Liver (tissue), 9 donors: ENCODE measurements around the gene AKR7A2. TPM values are rescaled to one million over a fixed set of nuclear protein-coding genes. Genes with fewer than 3 reads are reported as not detected.
A peak's percentile ranks its signal among the peaks of the same experiment; 100 is the strongest.

Experiments
- DNase-seq: peaks from one replicate; pipeline ENCODE4 v3.0.0-alpha.2; 2017; ENCODE audit warnings: low spot score
- H3K27ac ChIP-seq, 2 donors: one replicate each; pipeline ENCODE4 v1.7.0; 2013; ENCODE audit warnings: inconsistent platforms in 2 of 2, low read length in 2 of 2, control low read depth in 1 of 2, low read depth in 1 of 2, mild to moderate bottlenecking in 1 of 2
- H3K27me3 ChIP-seq, 4 donors: one replicate each; pipeline versions ENCODE4 v1.6.1 to v1.7.0; 2013; ENCODE audit warnings: low read length in 3 of 4, inconsistent platforms in 1 of 4, mild to moderate bottlenecking in 1 of 4, moderate library complexity in 1 of 4; ENCODE audit not compliant: control insufficient read depth in 4 of 4, insufficient read depth in 4 of 4
- H3K36me3 ChIP-seq, 4 donors: one replicate each; pipeline versions ENCODE4 v1.6.1 to v1.7.0; 2013; ENCODE audit warnings: low read length in 3 of 4, mild to moderate bottlenecking in 3 of 4, low read depth in 1 of 4, moderate library complexity in 1 of 4; ENCODE audit not compliant: control insufficient read depth in 4 of 4, insufficient read depth in 3 of 4
- H3K4me1 ChIP-seq, 4 donors: one replicate each; pipeline versions ENCODE4 v1.6.1 to v1.7.0; 2013; ENCODE audit warnings: low read length in 3 of 4, mild to moderate bottlenecking in 3 of 4, moderate library complexity in 1 of 4; ENCODE audit not compliant: control insufficient read depth in 4 of 4, insufficient read depth in 4 of 4
- H3K4me3 ChIP-seq, 3 donors: one replicate each; pipeline versions ENCODE4 v1.6.1 to v1.7.0; 2013; ENCODE audit warnings: low read length in 3 of 3, control low read depth in 1 of 3, low read depth in 1 of 3, mild to moderate bottlenecking in 1 of 3
- H3K9ac ChIP-seq, 2 donors: one replicate each; pipeline ENCODE4 v1.7.0; 2013; ENCODE audit warnings: low read length in 2 of 2, mild to moderate bottlenecking in 2 of 2, moderate library complexity in 2 of 2, control low read depth in 1 of 2, low read depth in 1 of 2
- H3K9me3 ChIP-seq, 4 donors: one replicate each; pipeline versions ENCODE4 v1.6.1 to v1.7.0; 2013; ENCODE audit warnings: low read length in 3 of 4; ENCODE audit not compliant: control insufficient read depth in 4 of 4
- EGR1 ChIP-seq, 2 donors: IDR thresholded peaks; 2 replicates each; pipeline ENCODE4 v1.6.1; 2016 to 2018; ENCODE audit warnings: antibody characterized with exemption in 2 of 2, low read depth in 2 of 2
- FOXA1 ChIP-seq: IDR thresholded peaks from 2 replicates; pipeline ENCODE4 v1.6.1; 2016; ENCODE audit warnings: antibody characterized with exemption
- GABPA ChIP-seq, 2 donors: IDR thresholded peaks in 1 of 2; conservative IDR thresholded peaks in 1 of 2; 2 replicates each; pipeline ENCODE4 v1.6.1; 2016; ENCODE audit warnings: antibody characterized with exemption in 2 of 2, mild to moderate bottlenecking in 1 of 2, moderate library complexity in 1 of 2
- HNF4A ChIP-seq, 2 donors: conservative IDR thresholded peaks; 2 replicates each; pipeline ENCODE4 v1.6.1; 2016; ENCODE audit warnings: antibody characterized with exemption in 2 of 2, mild to moderate bottlenecking in 2 of 2
- HNF4G ChIP-seq: IDR thresholded peaks from 2 replicates; pipeline ENCODE4 v1.6.1; 2016; ENCODE audit warnings: antibody characterized with exemption
- JUND ChIP-seq, 2 donors: IDR thresholded peaks; 2 replicates each; pipeline ENCODE4 v1.6.1; 2016; ENCODE audit warnings: antibody characterized with exemption in 2 of 2
- NR2F2 ChIP-seq: IDR thresholded peaks from 2 replicates; pipeline ENCODE4 v1.6.1; 2016; ENCODE audit warnings: antibody characterized with exemption
- RXRA ChIP-seq, 2 donors: IDR thresholded peaks; 2 replicates each; pipeline ENCODE4 v1.6.1; 2017 to 2018; ENCODE audit warnings: antibody characterized with exemption in 2 of 2, mild to moderate bottlenecking in 1 of 2
- SP1 ChIP-seq: IDR thresholded peaks from 2 replicates; pipeline ENCODE4 v1.6.1; 2018; ENCODE audit warnings: antibody characterized with exemption, mild to moderate bottlenecking
- TAF1 ChIP-seq: conservative IDR thresholded peaks from 2 replicates; pipeline ENCODE4 v1.6.1; 2016; ENCODE audit warnings: antibody characterized with exemption, mild to moderate bottlenecking
- YY1 ChIP-seq: IDR thresholded peaks from 2 replicates; pipeline ENCODE4 v1.6.1; 2016; ENCODE audit warnings: antibody characterized with exemption, mild to moderate bottlenecking
- WGBS: extraction: QIAGEN DNeasy Blood & Tissue Kit; methylation state at CpG from one replicate; pipeline ENCODE4 v1.1.7; 2013; 5-methylcytosine and 5-hydroxymethylcytosine counted together
- polyA plus RNA-seq, 2 donors: library from polyadenylated mRNA; stranded (reverse) in 1 of 2; unstranded in 1 of 2; fragments of 200-250 nt in 1 of 2; fragments of >200 nt in 1 of 2; fragmentation: Nextera tagmentation in 1 of 2; extraction: Ambion mirVana in 1 of 2; gene quantifications; one replicate each; pipeline versions ENCODE4 v1.2.1 to v1.2.3, GENCODE V29; 2013 to 2015
- total RNA-seq, 2 donors: library from RNA; depleted of rRNA; stranded (reverse); fragments of >200 nt; gene quantifications; one replicate each; pipeline ENCODE4 v1.2.3, GENCODE V29; 2014
- TF ChIP-seq, protein P1 (sequence below): IDR thresholded peaks from 2 replicates; pipeline ENCODE4 v1.6.1; 2016; ENCODE audit warnings: antibody characterized with exemption
- TF ChIP-seq, protein P2 (sequence below): fragments of 150-350 bp; IDR thresholded peaks from 2 replicates; pipeline ENCODE4 v1.5.1; 2017; ENCODE audit warnings: improper control_type of control experiment, low read depth, low read length; ENCODE audit not compliant: missing input control
- TF ChIP-seq, protein P3 (sequence below): IDR thresholded peaks from 2 replicates; pipeline ENCODE4 v1.6.1; 2016; ENCODE audit warnings: antibody characterized with exemption, mild to moderate bottlenecking
- TF ChIP-seq, protein P4 (sequence below): IDR thresholded peaks from 2 replicates; pipeline ENCODE4 v1.6.1; 2016; ENCODE audit warnings: antibody characterized with exemption
- donor health status: healthy.
- donor health status: healthy.
- donor health status: healthy.
- donor health status: healthy.
- donor health status: healthy.

The AKR7A2 gene
- total RNA-seq (10 to 100 TPM; 41.4 to 63.2 TPM), polyA plus RNA-seq (10 to 100 TPM; 42.8 to 56.7 TPM)

DNA sequence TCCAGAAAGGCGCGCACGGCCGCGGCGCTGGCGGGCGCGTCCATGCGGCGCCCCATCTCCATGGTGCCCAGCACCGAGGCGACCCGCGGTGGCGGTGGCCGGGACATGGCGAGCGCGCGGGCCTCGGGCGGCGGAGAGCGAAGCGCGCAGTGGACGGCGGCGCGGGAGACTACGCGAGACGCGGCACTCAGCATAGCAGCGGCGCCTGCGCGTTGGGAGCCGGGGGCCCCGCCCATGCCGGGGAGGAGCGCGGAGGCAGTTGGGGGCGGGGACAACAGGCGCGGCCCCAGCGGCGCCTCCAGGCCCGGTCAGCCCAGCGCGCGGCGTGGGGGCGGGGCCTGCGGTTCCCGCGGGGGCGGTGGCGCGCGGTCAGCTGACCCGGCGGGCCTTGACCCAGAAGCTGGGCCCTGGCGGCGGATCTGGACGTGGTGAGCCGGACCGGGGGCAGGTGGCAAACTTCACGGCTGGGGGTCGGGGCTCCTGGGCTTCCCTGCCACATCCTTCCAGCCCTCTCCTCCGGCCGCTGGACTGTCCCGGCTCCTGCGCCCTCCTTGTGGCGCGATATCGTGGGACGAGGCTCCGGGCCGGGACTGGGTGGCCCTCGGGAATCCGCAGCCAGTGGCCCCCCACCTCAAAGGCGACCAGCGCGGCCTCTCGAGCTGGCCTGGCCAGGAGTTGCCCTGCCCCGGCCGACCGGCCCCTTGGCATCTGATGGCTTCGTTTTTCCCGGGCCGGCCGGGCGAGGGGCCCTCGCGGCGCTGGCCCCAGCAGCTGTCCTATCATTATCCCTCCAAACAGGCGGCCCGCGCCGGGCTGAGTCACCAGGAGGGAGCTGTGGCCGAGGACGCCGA is at the start of gene AKR7A2, which contains the start of gene SLC66A1:
Gene AKR7A2, minus strand, starts transcription at position 214 of the 851 bp plus-strand sequence. Its CDS starts 20 bp downstream, at position 194.
Gene SLC66A1, plus strand, starts transcription at position 396 of the 851 bp plus-strand sequence. CDS start 5,352 bp downstream, outside the sequence.
- peak; percentile 93 for DNase-seq
- Histone ChIP-seq H3K9me3 (no peaks in the 10 kb centered on the region), H3K9ac (peak within 1 kb of the TSS; percentile 68 to 92), H3K36me3 (peaks cover 6 to 12% (median 10%) of the 10 kb centered on the region in 4 donors), H3K4me3 (peak within 1 kb of the TSS; percentile 71 to 79 (median 76)), H3K27me3 (no peaks in the 10 kb centered on the region), H3K27ac (peak within 1 kb of the TSS; percentile 83 to 86), H3K4me1 (peaks cover 3 to 24% (median 19%) of the 10 kb centered on the region in 4 donors)
- TF ChIP-seq SP1 (no peak), NR2F2 (no peak), EGR1 (IDR thresholded peaks at IDR 0.05; ENCODE audit: low read depth in 2 of 2) (peak; percentile 48 to 93), FOXA1 (no peak), YY1 (no peak), RXRA (IDR thresholded peaks at IDR 0.05) (peak in 1 of 2 donors; percentile 9), TAF1 (no peak)
- TF ChIP-seq, protein P1, sequence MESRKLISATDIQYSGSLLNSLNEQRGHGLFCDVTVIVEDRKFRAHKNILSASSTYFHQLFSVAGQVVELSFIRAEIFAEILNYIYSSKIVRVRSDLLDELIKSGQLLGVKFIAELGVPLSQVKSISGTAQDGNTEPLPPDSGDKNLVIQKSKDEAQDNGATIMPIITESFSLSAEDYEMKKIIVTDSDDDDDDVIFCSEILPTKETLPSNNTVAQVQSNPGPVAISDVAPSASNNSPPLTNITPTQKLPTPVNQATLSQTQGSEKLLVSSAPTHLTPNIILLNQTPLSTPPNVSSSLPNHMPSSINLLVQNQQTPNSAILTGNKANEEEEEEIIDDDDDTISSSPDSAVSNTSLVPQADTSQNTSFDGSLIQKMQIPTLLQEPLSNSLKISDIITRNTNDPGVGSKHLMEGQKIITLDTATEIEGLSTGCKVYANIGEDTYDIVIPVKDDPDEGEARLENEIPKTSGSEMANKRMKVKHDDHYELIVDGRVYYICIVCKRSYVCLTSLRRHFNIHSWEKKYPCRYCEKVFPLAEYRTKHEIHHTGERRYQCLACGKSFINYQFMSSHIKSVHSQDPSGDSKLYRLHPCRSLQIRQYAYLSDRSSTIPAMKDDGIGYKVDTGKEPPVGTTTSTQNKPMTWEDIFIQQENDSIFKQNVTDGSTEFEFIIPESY: no peak
- TF ChIP-seq, protein P2, sequence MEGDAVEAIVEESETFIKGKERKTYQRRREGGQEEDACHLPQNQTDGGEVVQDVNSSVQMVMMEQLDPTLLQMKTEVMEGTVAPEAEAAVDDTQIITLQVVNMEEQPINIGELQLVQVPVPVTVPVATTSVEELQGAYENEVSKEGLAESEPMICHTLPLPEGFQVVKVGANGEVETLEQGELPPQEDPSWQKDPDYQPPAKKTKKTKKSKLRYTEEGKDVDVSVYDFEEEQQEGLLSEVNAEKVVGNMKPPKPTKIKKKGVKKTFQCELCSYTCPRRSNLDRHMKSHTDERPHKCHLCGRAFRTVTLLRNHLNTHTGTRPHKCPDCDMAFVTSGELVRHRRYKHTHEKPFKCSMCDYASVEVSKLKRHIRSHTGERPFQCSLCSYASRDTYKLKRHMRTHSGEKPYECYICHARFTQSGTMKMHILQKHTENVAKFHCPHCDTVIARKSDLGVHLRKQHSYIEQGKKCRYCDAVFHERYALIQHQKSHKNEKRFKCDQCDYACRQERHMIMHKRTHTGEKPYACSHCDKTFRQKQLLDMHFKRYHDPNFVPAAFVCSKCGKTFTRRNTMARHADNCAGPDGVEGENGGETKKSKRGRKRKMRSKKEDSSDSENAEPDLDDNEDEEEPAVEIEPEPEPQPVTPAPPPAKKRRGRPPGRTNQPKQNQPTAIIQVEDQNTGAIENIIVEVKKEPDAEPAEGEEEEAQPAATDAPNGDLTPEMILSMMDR: peak; percentile 11
- under 1% methylated on average over 105 of the region's 105 CpGs for whole genome bisulfite sequencing

DNA sequence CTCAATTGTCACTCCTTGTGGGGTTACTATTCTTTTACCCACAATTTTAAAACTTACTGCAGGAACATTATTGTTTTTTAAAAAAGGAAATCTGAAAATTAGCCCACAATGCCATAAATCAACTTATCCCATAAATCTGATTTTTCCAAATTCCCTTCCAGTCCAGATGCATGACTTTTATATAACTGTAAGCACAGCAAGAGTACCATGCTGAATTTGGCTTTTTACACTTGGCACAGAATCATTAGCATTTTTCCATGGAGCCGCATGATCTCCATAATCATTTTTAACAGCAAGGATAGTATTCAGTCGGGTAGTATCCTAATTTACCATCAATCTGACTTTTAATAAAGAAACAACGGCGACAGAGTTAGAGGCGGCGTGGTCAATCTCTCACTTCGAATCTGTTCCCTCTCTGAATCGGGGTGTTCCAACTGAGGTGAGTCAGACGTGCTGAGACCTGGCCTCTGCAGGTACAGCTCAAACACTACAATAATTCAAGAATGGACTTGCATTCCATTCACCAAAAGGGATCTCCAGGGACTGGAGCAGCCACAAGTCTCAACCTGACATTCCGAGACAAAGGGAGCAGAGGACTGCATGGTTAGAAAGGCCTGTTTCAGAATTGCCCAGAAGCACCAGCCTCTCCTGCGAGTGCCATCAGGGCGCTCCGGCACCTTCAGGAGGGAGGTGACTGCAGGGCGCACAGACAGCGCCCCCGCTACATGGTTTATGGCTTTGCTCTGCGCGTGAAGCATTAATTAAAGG is 49.1 kb upstream of the AKR7A2 start:
- DNase-seq: no peak
- H3K9ac ChIP-seq: no peak overlapping the region
- no peak for TF ChIP-seq GABPA (IDR thresholded peaks at IDR 0.05 in 1 of 2, conservative IDR thresholded peaks at IDR 0.05 in 1 of 2)
- no peak for TF ChIP-seq JUND (IDR thresholded peaks at IDR 0.05)
- TF ChIP-seq SP1: no peak
- TF ChIP-seq HNF4G: no peak
- TF ChIP-seq HNF4A (conservative IDR thresholded peaks at IDR 0.05): no peak
- TF ChIP-seq, protein P3, sequence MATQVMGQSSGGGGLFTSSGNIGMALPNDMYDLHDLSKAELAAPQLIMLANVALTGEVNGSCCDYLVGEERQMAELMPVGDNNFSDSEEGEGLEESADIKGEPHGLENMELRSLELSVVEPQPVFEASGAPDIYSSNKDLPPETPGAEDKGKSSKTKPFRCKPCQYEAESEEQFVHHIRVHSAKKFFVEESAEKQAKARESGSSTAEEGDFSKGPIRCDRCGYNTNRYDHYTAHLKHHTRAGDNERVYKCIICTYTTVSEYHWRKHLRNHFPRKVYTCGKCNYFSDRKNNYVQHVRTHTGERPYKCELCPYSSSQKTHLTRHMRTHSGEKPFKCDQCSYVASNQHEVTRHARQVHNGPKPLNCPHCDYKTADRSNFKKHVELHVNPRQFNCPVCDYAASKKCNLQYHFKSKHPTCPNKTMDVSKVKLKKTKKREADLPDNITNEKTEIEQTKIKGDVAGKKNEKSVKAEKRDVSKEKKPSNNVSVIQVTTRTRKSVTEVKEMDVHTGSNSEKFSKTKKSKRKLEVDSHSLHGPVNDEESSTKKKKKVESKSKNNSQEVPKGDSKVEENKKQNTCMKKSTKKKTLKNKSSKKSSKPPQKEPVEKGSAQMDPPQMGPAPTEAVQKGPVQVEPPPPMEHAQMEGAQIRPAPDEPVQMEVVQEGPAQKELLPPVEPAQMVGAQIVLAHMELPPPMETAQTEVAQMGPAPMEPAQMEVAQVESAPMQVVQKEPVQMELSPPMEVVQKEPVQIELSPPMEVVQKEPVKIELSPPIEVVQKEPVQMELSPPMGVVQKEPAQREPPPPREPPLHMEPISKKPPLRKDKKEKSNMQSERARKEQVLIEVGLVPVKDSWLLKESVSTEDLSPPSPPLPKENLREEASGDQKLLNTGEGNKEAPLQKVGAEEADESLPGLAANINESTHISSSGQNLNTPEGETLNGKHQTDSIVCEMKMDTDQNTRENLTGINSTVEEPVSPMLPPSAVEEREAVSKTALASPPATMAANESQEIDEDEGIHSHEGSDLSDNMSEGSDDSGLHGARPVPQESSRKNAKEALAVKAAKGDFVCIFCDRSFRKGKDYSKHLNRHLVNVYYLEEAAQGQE: no peak
- TF ChIP-seq, protein P2: no peak
- no peak for TF ChIP-seq FOXA1
- TF ChIP-seq, protein P1: no peak
- TF ChIP-seq TAF1: no peak
- TF ChIP-seq, protein P4, sequence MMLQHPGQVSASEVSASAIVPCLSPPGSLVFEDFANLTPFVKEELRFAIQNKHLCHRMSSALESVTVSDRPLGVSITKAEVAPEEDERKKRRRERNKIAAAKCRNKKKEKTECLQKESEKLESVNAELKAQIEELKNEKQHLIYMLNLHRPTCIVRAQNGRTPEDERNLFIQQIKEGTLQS: no peak
- TF ChIP-seq YY1: no peak

More for the DNA sequence above, 49.1 kb upstream of the AKR7A2 start:
- no peaks in the 10 kb centered on the region for H3K9me3 ChIP-seq
- no peaks in the 10 kb centered on the region for H3K27me3 ChIP-seq
- peaks cover 0 to 12% (median 5%) of the 10 kb centered on the region in 4 donors for H3K36me3 ChIP-seq
- peaks cover 0 to 11% (median 6%) of the 10 kb centered on the region in 4 donors for H3K4me1 ChIP-seq
- no peak overlapping the region for H3K4me3 ChIP-seq
- no peak overlapping the region for H3K27ac ChIP-seq
- 93% methylated on average over 18 of the region's 18 CpGs for WGBS
